GM18870 (cell line): Measurements from ENCODE around the gene S100A2.

Experiments
- ATAC-seq: cut with Tn5 transposase; IDR thresholded peaks from one replicate; pipeline ENCODE4 v1.9.1; 2021; ENCODE audit warnings: moderate library complexity; ENCODE audit not compliant: unreplicated experiment

Gene S100A2

GRCh38 chr1:153546796-153547559 is 18.7 kb downstream of the S100A2 start:
- no peak for ATAC-seq

DNA sequence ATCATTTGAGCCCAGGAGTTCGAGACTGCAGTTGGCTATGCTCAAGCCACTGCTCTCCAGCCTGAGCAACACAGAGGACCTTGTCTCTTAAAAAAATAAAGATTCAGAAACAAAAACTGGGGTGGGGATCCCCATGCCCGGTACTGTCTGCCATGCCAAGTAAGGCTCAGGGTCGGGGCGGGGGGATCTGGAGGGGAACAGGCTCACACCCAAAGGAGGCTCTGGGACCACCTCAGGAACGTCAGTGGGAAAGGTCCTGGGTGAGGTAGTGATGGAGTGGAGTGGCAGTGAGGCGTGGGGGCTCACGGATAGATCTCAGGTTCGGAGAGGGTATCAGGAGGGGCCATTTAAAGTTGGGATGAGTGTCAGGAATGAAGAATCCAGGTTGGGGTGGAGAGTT is 19.3 kb downstream of the S100A2 start:
- ATAC-seq, result no peak

DNA sequence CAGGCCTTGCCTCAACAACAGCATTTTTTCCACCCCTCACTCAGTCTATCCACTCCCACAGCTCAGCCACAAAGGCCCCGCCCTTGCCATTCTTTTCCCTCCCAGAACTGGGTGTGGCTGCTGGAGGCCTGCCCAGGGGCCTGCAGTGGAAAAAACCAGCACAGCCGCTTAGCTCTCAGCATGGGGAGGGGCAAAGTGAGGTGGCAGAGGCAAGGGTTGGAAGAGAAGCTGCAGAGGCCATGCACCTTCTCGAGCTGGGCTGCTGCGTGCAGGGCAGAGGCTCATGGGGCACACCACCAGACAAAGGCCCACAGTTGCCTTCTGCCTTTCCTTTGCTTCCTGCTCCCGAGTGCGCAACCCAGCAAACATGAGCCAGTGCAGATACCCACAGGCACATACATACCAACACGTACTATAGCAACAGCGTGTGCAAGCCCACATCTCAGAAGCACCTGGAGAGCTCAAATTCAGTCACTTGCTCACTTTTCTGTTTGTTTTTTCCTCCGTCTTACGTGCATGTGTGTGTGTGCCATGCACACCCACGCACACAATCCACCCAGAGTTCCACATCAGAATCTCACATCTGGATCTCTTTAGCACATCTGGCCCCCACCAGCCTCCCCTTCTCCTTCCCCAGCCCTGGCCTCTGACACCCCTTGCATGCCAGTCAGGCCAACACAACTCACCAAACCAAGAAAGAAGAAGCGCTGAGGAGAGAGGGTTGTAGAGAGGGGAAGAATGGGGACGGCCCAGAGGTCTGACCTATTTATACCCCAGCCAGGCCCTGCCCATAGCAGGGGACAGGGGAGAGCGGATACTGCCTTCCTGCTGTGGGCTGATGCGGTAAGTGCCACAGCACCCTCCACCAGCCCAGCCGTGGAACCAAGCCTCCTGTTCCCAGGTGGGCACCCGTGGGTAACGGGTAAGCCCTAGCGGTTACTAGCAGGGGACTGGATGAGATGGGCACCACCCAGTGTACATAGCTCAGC is 20.3 kb downstream of the S100A2 start, which contains the start of gene S100A4:
S100A4 (minus strand) TSS at position 740 of the 989 bp plus-strand sequence. CDS start 1,012 bp downstream, outside the sequence.
- no peak for ATAC-seq

GRCh38 chr1:153544453-153545066 is 21.1 kb downstream of the S100A2 start:
- ATAC-seq, result no peak

DNA sequence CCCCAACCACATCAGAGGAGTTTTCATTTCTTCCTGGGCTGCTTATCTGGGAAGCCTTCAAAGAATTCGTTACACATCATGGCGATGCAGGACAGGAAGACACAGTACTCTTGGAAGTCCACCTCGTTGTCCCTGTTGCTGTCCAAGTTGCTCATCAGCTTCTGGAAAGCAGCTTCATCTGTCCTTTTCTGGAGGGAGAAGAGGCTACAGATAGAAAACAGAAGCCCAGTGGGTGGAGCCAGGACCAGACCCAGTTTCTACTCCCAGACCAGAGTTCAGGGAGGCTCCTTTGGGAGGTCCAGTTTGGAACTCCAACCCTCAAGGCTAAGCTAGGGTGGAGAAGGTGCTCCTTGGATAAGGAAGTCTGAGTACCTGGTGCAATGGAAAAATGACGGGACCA is 21.9 kb downstream of the S100A2 start:
- no peak for ATAC-seq

- ATAC-seq, result no peak
Observed at GRCh38 chr1:153542956-153543711, 22.5 kb downstream of the S100A2 start.

DNA sequence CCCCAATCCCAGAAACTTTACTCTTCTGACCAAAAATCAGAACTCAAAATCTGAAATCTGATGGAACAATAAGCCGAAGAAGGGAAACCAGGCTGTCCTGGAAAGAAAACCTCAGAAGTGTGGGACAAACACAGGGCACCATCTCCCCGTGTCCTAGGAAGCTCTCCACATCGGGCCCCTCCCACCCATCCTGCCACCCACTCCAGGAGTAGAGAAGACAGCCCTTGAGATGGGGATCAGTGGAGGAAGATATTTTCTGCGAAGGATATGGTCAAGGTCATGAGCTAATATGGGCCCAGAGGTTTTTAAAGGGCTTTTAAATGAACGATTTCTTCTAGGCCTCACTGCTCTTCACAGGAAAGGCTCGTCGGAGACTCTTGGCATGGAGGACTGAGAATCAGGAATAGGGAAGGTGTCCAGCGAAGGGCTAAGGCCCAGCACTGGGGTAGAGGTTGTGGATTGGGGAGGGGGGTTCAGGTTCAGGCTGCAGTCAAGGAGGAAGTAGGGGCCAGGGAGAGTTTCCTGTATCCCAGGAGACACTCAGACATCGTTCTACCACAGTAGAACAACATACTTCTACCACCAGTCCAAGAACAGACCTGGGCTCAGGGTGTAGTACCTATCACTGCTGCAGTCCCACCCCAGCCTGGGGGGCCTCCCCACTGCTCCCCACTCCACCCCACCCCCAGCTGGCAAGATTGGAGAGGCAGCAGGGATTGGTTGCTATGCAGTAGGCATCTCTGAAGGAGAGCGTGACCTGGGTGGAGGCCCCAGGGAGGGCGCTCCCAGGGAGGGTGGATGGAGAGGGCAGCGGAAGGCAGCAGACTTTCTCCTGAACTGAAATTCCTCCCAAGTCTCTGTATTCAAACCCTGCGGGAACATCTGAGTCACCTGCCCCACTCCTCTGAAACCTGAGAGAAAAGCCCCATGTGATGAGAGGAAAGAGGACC is 23.7 kb downstream of the S100A2 start:
- no peak for ATAC-seq

DNA sequence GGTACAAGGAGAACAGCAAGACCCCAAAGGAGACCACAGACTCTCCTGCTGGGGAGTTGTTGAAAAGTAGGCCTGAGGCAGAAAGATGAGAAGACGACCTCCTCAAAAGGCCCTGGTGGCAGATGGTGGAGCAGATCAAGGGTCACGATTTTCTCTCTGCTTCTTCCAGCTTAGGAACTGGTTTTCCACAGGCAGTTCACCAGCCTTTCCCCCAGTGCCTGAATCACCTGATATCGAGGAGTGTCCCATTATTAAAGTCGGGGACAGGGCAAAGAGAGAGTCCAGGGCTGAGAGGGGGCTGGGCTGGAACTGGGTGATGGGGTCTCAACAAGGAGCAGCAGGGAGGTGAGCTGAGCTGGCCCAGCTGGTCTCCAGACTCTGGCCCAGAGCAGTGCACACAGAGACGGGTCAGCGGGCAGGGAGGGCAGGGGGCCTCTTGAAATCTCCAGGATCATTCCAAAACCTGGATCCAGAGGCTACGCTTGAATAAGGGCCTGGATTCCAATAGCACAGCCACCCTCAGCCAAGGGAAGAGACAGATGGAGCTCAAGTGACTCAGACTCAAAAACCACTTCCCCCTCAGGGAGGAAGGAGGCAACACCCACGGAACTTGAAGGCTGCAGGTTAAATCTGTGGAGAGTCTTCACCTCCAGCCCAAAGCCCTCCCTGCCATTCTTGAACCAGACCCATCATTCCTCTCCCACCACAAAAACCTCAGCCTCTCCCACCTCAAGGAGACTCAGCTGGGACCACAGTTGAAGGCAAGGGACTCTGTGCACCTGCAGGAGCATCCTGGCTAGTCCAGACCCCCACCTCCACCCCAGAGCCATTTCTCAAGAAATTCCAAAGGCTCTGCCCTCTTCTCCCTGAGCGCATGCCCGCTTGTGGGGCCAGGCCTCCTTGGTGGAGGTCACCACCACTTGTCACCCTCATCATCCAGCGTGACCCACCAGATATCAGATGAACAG is 25.0 kb downstream of the S100A2 start, which contains the start of gene S100A5:
S100A5 (minus strand) TSS at position 541 of the 968 bp plus-strand sequence. CDS start 743 bp downstream, outside the sequence.
- no peak for ATAC-seq

DNA sequence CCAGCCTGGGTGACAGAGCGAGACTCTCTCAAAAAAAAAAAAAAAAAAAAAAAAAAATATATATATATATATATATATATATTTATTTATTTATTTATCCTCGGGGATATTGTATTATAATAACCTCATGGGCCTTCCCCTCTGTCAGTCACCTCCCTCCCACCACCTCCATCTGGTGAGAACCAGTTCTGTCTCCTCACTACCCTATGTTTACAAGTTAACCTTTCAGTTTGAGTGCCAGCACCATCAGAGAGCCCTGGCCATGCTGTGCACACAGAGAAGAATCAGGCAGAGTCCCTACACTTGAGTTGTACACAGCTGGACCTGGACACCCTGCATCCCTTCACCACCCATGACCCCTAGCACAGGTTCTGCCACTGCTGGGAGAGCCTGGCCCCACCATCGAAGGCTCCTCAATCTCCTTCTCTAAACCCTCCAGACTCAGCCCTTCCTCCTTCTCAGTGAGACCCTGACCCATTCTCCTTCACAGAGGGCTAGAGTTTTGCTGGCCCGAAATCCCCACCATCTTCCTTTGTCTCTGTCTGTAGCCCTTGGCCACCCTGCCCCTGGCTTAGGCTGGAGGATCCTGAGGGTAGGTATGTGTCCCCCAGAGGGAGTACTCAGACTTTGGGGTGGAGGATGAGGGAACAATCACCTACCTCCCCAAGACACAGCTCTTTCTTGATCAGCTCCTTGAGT is 26.1 kb downstream of the S100A2 start:
- no peak for ATAC-seq

- ATAC-seq, result no peak
Observed at GRCh38 chr1:153538315-153538821, 27.3 kb downstream of the S100A2 start.

GRCh38 chr1:153537376-153537730 is 28.3 kb downstream of the S100A2 start:
- ATAC-seq, result no peak

DNA sequence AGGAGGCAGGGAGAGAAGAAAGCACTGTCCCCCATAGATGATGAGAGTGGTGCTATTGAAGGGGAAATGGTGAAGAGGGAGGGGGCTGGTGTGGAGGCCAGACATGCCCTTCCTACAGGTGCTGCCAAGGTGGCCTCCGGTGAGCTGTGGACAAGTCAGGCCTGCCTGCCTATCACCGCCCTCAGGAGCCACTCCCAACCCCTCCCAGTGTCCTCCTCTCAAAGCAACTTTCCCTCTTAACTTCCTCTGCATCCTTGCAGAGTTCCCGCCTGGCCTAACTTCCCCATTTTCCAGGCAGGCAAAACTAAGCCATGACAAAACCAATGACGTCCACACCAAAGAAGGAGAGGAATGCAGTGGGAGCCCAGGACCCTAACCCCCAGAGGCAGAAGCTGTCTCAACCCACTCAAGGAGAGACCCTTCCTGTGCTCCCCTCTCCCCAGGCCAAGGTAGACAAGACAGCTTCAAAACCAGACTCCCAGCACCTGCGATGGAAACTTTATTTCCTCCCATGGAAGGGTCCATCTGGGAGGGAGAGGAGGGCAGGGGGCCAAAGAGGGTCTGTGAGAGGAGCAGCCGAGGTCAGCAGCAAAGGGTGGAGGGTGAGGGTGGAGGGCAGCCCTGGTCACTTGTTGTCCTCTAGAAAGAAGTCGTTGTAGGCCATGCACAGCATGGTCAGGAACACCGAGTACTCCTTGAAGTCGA is 28.8 kb downstream of the S100A2 start:
- ATAC-seq, result no peak

DNA sequence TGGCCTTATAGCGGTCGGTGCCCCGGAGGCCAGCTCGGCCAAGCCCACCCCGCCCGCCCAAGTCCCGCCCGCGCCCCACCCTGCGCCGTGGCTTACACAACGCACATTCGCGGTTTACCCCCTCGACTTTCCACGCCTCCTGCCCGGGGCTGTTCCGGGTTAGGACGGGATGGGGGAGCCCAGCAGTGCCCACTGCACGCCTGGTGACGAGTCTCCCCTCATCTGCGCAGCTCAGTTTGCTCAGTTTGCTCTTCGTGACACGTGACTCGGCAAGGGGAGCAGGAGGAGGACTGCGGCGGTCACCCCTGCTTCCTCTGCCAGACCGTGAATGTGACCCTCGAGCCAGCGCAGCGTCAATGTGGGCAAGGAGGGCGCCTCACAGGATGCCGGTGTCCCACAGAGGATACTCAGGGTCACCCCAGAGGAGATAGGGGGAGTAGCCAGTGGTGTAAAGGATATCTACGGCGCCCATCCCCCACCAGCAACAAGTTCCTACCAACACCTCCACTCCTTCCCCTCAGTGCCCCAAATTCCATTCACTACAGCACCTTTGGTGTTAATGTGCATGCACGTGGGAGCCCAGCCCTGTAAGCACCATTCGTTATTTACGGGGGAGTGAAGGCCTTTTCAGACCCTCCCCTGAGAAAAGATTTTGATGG is 29.5 kb downstream of the S100A2 start:
- ATAC-seq, result no peak

- ATAC-seq, result no peak
Observed at GRCh38 chr1:153535242-153536011, 30.2 kb downstream of the S100A2 start, which contains the start of gene S100A6. S100A6 (minus strand) TSS chr1:153535991; CDS start chr1:153535339, 652 bp downstream.

DNA sequence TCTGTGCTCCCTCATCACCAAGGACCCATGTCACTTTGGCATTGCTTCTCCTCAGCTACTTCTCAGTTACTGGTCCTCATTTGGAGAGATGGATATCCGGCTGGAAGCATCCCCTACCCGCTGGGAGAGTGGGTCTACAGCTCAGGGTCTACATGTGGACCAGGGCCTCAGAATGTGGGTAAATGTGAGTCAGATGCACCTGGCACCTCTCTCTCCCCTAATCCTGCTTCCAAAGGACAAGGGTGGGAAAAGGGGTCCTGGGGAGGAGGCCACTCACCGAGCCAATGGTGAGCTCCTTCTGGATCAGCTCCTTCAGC is 30.8 kb downstream of the S100A2 start:
- ATAC-seq, result no peak
